HepG2 (cell line): ENCODE results near the gene IZUMO4. TPM values are rescaled to one million over a fixed set of nuclear protein-coding genes. Genes with fewer than 3 reads are reported as not detected.

ENCODE experiments used
- EED ChIP-seq: sonication (generic); formaldehyde crosslinking; IDR thresholded peaks from 2 replicates; pipeline ENCODE4 v1.5.0; 2020; ENCODE audit warnings: mild to moderate bottlenecking, missing genetic modification reagents
- ETV5 ChIP-seq: IDR thresholded peaks from 2 replicates; pipeline ENCODE4 v1.6.1; 2018; ENCODE audit warnings: missing biosample characterization, missing genetic modification reagents, inconsistent platforms, borderline replicate concordance
- FOXO1 ChIP-seq: sonication (generic); formaldehyde crosslinking; IDR thresholded peaks from 2 replicates; pipeline ENCODE4 v1.4.0; 2020; ENCODE audit warnings: missing genetic modification reagents
- MTA3 ChIP-seq: sonication (generic); formaldehyde crosslinking; IDR thresholded peaks from 2 replicates; pipeline ENCODE4 v1.4.0; 2020; ENCODE audit warnings: missing genetic modification reagents
- NFKBIZ ChIP-seq: IDR thresholded peaks from 2 replicates; pipeline ENCODE4 v1.6.1; 2018; ENCODE audit warnings: missing genetic modification reagents, missing compliant biosample characterization
- NR2F2 ChIP-seq: IDR thresholded peaks from 2 replicates; pipeline ENCODE4 v1.6.1; 2012; ENCODE audit warnings: low read depth, inconsistent platforms, borderline replicate concordance
- NR3C1 ChIP-seq: sonication (generic); formaldehyde crosslinking; IDR thresholded peaks from 2 replicates; pipeline ENCODE4 v1.4.0; 2020; ENCODE audit warnings: missing genetic modification reagents
- SYNCRIP ChIP-seq: fragments of 200-400 bp; formaldehyde crosslinking; IDR thresholded peaks from 2 replicates; pipeline ENCODE4 v1.6.1; 2018; ENCODE audit warnings: mild to moderate bottlenecking, low read depth, low read length; ENCODE audit not compliant: insufficient read depth
- TCF7L2 ChIP-seq: IDR thresholded peaks from 2 replicates; pipeline ENCODE4 v1.6.1; 2011; ENCODE audit warnings: mild to moderate bottlenecking, low read depth, low read length, moderate library complexity
- ZBTB25 ChIP-seq: IDR thresholded peaks from 2 replicates; pipeline ENCODE4 v1.6.1; 2018; ENCODE audit warnings: missing genetic modification reagents
- ZNF138 ChIP-seq: sonication (generic); formaldehyde crosslinking; IDR thresholded peaks from 2 replicates; pipeline ENCODE4 v1.5.0; 2020; ENCODE audit warnings: mild to moderate bottlenecking, low read depth, missing genetic modification reagents
- ZNF280D ChIP-seq: sonication (generic); formaldehyde crosslinking; IDR thresholded peaks from 2 replicates; pipeline ENCODE4 v1.5.1; 2020; ENCODE audit warnings: mild to moderate bottlenecking, missing genetic modification reagents
- ZNF333 ChIP-seq: sonication (generic); formaldehyde crosslinking; IDR thresholded peaks from 2 replicates; pipeline ENCODE4 v1.4.0; 2020; ENCODE audit warnings: mild to moderate bottlenecking, missing genetic modification reagents, borderline replicate concordance
- ZNF451 ChIP-seq: sonication (generic); formaldehyde crosslinking; IDR thresholded peaks from 2 replicates; pipeline ENCODE4 v1.5.0; 2020; ENCODE audit warnings: mild to moderate bottlenecking, missing genetic modification reagents
- ZNF737 ChIP-seq: sonication (generic); formaldehyde crosslinking; IDR thresholded peaks from 2 replicates; pipeline ENCODE4 v1.5.0; 2020; ENCODE audit warnings: missing genetic modification reagents, mild to moderate bottlenecking, borderline replicate concordance
- ZNF781 ChIP-seq: sonication (generic); formaldehyde crosslinking; IDR thresholded peaks from 2 replicates; pipeline ENCODE4 v1.5.1; 2020; ENCODE audit warnings: borderline replicate concordance, mild to moderate bottlenecking, missing genetic modification reagents; ENCODE audit errors: not compliant biosample characterization
- polyA plus RNA-seq, 8 experiments: library from polyadenylated mRNA; depleted of rRNA in 3 of 8; stranded (reverse) in 7 of 8; unstranded in 1 of 8; fragments of >200 nt; fragmentation: Illumina TruSeq in 4 of 8; extraction: Trizol in 4 of 8; gene quantifications; 2 replicates each; pipeline versions ENCODE4 v1.2.1 to v1.2.3, GENCODE V29; 2011 to 2016; ENCODE audit warnings: low read depth in 4 of 8, missing spikeins in 1 of 8, mixed read lengths in 1 of 8; ENCODE audit not compliant: insufficient read depth in 1 of 8
- total RNA-seq, 5 experiments: library from RNA; depleted of rRNA; stranded (reverse); fragments of >200 nt; fragmentation: Illumina TruSeq; extraction: Trizol; gene quantifications; 2 replicates each; pipeline ENCODE4 v1.2.3, GENCODE V29; 2016; ENCODE audit warnings: low read depth in 1 of 5
- TF ChIP-seq, protein P1 (sequence below): sonication (generic); formaldehyde crosslinking; IDR thresholded peaks from 2 replicates; pipeline ENCODE4 v1.5.1; 2020; ENCODE audit warnings: missing genetic modification reagents, mild to moderate bottlenecking, borderline replicate concordance
- TF ChIP-seq, protein P2 (sequence below): sonication (generic); formaldehyde crosslinking; IDR thresholded peaks from 2 replicates; pipeline ENCODE4 v1.5.0; 2020; ENCODE audit warnings: missing genetic modification reagents
- TF ChIP-seq, protein P3 (sequence below): sonication (generic); formaldehyde crosslinking; IDR thresholded peaks from 2 replicates; pipeline ENCODE4 v1.5.1; 2020; ENCODE audit warnings: missing genetic modification reagents, mild to moderate bottlenecking, borderline replicate concordance

IZUMO4 gene
- total and polyA plus RNA-seq, 2 of the 13 experiments (the other 11 are each of a cell fraction or from before 2014, with no cell fraction given), result 0.77 to 3.9 TPM

DNA sequence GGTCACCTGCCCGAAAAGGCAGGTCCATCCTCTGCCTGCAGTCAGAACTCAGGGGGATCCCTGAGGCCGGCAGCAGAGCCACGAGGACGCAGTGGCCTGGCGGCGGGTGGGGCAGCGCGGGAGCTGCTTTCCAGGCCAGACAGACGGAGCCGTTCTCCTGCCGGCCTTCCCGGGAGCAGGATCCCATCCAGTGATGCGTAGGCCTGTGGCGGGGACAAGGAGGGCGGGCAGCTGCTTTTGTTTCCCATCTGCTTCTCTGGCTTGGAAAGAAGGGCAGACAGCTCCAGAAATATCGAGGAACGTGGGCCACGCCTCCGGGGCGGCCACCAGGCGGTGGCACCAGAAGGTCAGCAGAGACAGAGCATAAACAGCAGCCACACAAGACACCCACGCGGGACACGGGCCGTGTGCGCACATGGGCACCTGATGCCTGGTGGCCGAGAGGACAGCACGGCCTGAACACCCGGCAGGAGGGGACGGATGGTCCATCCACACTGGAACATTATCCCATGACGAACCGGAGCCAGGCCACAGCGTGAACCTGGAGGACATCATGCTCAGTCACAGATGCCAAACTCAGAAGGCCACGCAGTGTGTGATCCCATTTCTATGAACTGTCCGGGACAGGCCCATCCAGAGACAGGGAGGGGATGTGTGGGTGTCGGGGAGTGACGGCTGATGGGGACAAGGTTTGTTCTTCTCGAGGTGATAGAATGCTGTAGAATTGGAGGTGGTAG, 31.8 kb upstream of the IZUMO4 start (continued):
- no peak for TF ChIP-seq ZBTB25 (CRISPR knock-in tag)
- TF ChIP-seq ZNF781 (CRISPR knock-in tag), result no peak
- no peak for TF ChIP-seq SYNCRIP
- TF ChIP-seq NFKBIZ (CRISPR knock-in tag), result no peak
- no peak for TF ChIP-seq TCF7L2
- TF ChIP-seq, protein P1, sequence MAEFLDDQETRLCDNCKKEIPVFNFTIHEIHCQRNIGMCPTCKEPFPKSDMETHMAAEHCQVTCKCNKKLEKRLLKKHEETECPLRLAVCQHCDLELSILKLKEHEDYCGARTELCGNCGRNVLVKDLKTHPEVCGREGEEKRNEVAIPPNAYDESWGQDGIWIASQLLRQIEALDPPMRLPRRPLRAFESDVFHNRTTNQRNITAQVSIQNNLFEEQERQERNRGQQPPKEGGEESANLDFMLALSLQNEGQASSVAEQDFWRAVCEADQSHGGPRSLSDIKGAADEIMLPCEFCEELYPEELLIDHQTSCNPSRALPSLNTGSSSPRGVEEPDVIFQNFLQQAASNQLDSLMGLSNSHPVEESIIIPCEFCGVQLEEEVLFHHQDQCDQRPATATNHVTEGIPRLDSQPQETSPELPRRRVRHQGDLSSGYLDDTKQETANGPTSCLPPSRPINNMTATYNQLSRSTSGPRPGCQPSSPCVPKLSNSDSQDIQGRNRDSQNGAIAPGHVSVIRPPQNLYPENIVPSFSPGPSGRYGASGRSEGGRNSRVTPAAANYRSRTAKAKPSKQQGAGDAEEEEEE (CRISPR knock-in tag), result no peak
- TF ChIP-seq ZNF333, result no peak
- TF ChIP-seq MTA3, result no peak
- TF ChIP-seq, protein P2, sequence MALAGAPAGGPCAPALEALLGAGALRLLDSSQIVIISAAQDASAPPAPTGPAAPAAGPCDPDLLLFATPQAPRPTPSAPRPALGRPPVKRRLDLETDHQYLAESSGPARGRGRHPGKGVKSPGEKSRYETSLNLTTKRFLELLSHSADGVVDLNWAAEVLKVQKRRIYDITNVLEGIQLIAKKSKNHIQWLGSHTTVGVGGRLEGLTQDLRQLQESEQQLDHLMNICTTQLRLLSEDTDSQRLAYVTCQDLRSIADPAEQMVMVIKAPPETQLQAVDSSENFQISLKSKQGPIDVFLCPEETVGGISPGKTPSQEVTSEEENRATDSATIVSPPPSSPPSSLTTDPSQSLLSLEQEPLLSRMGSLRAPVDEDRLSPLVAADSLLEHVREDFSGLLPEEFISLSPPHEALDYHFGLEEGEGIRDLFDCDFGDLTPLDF (CRISPR knock-in tag), result no peak
- 0 out of 2 replicates have a peak, but pooled peaks have one; percentile 31 for TF ChIP-seq ZNF280D (CRISPR knock-in tag)
- no peak for TF ChIP-seq ZNF138 (CRISPR knock-in tag)
- TF ChIP-seq FOXO1 (CRISPR knock-in tag), result no peak
- no peak for TF ChIP-seq NR3C1 (CRISPR knock-in tag)
- TF ChIP-seq ZNF737, result 0 out of 2 replicates have a peak, but pooled peaks have one; percentile 64
- TF ChIP-seq ZNF451 (CRISPR knock-in tag), result no peak
- no peak for TF ChIP-seq NR2F2
- TF ChIP-seq ETV5, result no peak
- TF ChIP-seq, protein P3, sequence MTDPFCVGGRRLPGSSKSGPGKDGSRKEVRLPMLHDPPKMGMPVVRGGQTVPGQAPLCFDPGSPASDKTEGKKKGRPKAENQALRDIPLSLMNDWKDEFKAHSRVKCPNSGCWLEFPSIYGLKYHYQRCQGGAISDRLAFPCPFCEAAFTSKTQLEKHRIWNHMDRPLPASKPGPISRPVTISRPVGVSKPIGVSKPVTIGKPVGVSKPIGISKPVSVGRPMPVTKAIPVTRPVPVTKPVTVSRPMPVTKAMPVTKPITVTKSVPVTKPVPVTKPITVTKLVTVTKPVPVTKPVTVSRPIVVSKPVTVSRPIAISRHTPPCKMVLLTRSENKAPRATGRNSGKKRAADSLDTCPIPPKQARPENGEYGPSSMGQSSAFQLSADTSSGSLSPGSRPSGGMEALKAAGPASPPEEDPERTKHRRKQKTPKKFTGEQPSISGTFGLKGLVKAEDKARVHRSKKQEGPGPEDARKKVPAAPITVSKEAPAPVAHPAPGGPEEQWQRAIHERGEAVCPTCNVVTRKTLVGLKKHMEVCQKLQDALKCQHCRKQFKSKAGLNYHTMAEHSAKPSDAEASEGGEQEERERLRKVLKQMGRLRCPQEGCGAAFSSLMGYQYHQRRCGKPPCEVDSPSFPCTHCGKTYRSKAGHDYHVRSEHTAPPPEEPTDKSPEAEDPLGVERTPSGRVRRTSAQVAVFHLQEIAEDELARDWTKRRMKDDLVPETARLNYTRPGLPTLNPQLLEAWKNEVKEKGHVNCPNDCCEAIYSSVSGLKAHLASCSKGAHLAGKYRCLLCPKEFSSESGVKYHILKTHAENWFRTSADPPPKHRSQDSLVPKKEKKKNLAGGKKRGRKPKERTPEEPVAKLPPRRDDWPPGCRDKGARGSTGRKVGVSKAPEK (CRISPR knock-in tag), result peak; percentile 80; the same call in 1 of the 2 replicates
- no peak for TF ChIP-seq EED (CRISPR knock-in tag)
